AG04449 (cell line): ENCODE data around the gene ZDHHC9.

ENCODE experiments used
- CTCF ChIA-PET: fragments of 350-600 bp; formaldehyde crosslinking; extraction: SDS; loops from one replicate; lab custom pipeline; 2021; ENCODE audit warnings: antibody characterized with exemption; lab: Yijun Ruan, JAX
- POLR2A ChIA-PET: fragments of 400-600, 350-600 bp; formaldehyde crosslinking; extraction: SDS; loops from one replicate; lab custom pipeline; 2020; ENCODE audit warnings: antibody characterized with exemption, inconsistent platforms; lab: Yijun Ruan, JAX
- DNase-seq: peaks from one replicate; pipeline ENCODE4 v3.0.0-alpha.2; 2010; ENCODE audit warnings: low read depth, low spot score
- H3K4me3 ChIP-seq: 2 replicates; pipeline ENCODE4 v1.5.1; 2011; ENCODE audit warnings: low read depth, mild to moderate bottlenecking, control low read depth, low read length
- CTCF ChIP-seq: IDR thresholded peaks from one replicate; pipeline ENCODE4 v1.5.1; 2011; ENCODE audit warnings: mild to moderate bottlenecking, moderate library complexity, low read length, control low read depth, inconsistent platforms; ENCODE audit not compliant: insufficient read depth; ENCODE audit errors: missing control alignments

The ZDHHC9 gene

GRCh38 chrX:129846716-129847115 lies 3.0 kb upstream of the ZDHHC9 start:
- H3K4me3 ChIP-seq, result no peak overlapping the region
- DNase-seq, result no peak
- no peak for TF ChIP-seq CTCF
- CTCF ChIA-PET, result interaction anchor here (1.2 kb wide), 1 partner anchor 9 kb away, joined by 3 read pairs; no protein-coding TSS in a partner anchor
- POLR2A ChIA-PET, result no interaction called here

- POLR2A ChIA-PET, result no interaction called here
- no peak for TF ChIP-seq CTCF
- CTCF ChIA-PET, result no interaction called here
- no peak overlapping the region for H3K4me3 ChIP-seq
- no peak for DNase-seq
Measured at GRCh38 chrX:129845616-129846190, 2.0 kb upstream of the ZDHHC9 start.

DNA sequence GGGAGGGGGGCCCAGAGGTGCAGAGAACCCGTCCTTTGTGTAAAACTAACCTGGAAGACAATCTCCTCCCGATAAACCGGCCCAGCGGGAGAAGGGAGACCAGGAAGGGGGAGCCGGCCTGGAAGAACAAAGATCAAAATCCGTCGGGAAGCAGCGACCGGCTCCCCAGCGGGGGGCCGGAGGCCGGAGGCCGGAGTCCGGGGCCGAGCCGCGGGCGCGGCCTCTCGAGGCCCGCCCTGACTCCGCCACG lies 552 bp downstream of the ZDHHC9 start:
- CTCF ChIA-PET, result no interaction called here
- no peak for TF ChIP-seq CTCF
- DNase-seq, result no peak
- POLR2A ChIA-PET, result no interaction called here
- peak overlapping the region; percentile 72 for H3K4me3 ChIP-seq

DNA sequence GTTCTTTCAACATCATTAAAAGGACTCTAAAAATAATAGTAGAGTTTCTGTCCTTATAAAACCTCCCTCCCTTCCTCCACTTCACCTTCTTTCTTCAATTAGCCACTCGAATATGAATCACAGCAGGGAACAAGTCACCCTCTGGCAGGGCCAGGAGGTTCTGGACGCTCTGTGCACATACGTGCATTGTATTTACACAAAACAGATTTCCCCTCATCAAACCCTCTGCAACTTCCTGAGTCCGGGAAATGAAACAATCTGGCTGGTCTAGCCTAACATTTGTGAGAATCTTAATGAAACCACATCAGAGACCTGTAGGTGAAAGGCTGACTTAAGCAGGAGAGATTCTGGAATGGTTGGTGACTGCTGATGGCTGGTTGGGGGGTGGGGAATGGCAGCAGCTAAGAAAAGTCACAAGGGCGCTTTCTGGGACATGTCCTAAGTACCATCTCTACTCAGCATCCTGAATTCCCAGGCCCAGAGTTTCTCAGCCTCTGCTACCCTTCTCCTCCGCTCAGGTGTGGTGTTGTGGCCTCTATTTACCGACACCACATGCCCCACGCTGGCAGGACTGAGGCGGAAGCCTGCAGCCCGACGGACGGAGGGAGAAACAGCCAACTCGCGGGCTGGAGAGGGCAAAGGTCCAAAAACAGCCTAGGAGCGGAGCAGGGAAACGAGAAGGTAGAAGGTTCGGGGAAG lies 1.0 kb downstream of the ZDHHC9 start:
- ChIA-PET CTCF (no interaction called here), POLR2A (no interaction called here)
- no peak for DNase-seq
- no peak for TF ChIP-seq CTCF
- H3K4me3 ChIP-seq, result peak overlapping the region; percentile 72

GRCh38 chrX:129840344-129840743 lies 3.3 kb downstream of the ZDHHC9 start:
- POLR2A ChIA-PET, result no interaction called here
- no peak for DNase-seq
- H3K4me3 ChIP-seq, result no peak overlapping the region
- no peak for TF ChIP-seq CTCF
- CTCF ChIA-PET, result no interaction called here

DNA sequence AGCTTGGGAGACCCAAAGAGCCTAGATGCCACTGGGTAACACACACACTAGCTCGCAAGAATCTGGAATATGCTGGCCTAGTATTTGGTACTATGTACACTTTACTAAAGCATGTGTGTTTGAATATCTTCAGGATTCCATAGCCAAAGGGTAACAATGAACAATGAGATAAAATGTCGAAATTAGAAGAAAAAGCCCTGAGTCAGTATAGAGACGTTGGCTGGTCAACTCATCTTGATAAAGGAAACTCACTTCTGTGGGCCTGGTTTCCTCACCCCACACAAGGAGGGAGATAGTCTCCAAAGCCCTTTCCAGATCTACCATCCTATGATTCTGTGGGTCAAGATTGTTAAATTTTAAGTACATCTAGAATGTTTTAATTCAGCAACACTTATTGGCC lies 6.9 kb downstream of the ZDHHC9 start:
- no peak for TF ChIP-seq CTCF
- CTCF ChIA-PET, result no interaction called here

More for the DNA sequence above, 6.9 kb downstream of the ZDHHC9 start:
- no peak for DNase-seq
- POLR2A ChIA-PET, result no interaction called here
- no peak overlapping the region for H3K4me3 ChIP-seq
